Fibroblast of lung (primary cell): ENCODE measurements around the gene TPRG1L.
"Not testable (repeated sequence)": the region's sequence is repeated elsewhere in the genome, so short reads cannot be mapped to it uniquely, and the experiment has no call there.

Experiments
- CTCF ChIP-seq, 2 donors: IDR thresholded peaks in 1 of 2; conservative IDR thresholded peaks in 1 of 2; 1 replicate in 1 of 2; 2 replicates in 1 of 2; pipeline ENCODE4 v1.5.1; 2011 to 2012; ENCODE audit warnings: low read length in 2 of 2, control low read depth in 1 of 2, inconsistent platforms in 1 of 2, low read depth in 1 of 2, mild to moderate bottlenecking in 1 of 2
- EZH2 ChIP-seq: IDR thresholded peaks from 2 replicates; pipeline ENCODE4 v1.5.1; 2012; ENCODE audit warnings: low read length, control low read depth, mild to moderate bottlenecking; ENCODE audit errors: missing control alignments

- TF ChIP-seq CTCF (conservative IDR thresholded peaks at IDR 0.05 in 1 of 2, IDR thresholded peaks at IDR 0.05 in 1 of 2; ENCODE audit: low read depth in 1 of 2, low read length in 2 of 2); EZH2: not testable (repeated sequence)
These were observed 2.7 kb upstream of the TPRG1L start for GRCh38 chr1:3622102-3622501.
